ENCODE data around the gene LEKR1.
"Not testable (repeated sequence)": the region's sequence is repeated elsewhere in the genome, so short reads cannot be mapped to it uniquely, and the experiment has no call there.

The LEKR1 gene

DNA sequence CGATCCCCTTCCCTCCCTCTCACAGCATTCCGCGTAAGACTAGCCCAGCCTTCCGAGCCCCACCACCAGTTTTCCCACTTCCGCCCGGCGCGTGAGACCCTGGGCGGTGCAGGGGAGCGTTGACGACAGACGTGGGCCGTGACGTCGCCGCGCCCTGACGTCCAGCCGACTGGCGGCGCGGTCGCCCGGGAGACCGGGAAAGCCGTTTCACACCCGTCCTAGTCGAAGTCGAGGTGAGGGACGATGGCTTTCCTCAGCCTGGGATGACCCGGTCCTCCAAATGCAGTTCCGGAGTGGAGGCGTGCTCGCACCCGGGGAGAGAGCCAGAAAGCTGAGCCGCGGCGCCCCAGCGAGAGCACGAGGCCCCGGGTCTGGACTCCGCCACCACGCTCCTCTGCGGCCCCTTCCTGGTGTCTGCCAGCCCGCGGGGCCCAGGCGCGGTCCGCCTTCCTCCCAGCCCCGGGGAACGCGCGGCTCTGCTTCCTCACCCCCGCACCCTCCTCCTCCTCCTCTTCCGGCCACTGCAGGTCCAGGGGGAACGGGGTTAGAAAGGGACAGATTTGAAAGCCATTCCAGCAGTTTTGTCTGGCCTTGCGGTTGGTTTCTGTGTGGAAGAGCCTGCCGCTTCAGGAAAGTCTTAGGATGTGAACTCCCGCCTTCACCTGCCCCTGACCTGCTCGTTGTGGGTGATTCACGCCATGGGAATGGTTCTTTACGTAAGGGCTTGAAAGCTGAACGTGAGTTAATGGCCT lies at the start of gene LEKR1:
Gene LEKR1 (plus strand): TSS at position 210 of the 752 bp plus-strand sequence. CDS start 2,977 bp downstream, outside the sequence.
- peak; percentile 83 for DNase-seq

DNA sequence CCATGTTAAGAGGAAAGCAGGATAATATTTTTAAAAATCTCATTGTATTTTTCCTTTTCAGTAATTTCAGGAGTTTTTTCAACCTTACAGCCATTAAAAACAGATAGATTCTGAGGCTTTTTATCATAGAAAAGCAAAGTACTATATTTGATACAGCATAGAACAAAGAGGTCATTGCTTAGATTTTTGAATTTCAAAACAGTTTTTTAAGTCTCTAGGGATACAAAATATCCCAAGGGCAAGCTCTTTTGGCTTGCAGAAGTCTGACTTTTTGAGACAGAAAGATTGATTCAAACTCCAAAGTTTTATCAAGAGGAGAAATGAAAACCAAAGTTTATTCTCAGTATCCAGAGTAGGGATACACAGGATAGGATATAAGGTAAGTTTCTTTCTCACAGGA lies 49.3 kb upstream of the LEKR1 start:
- no peak for DNase-seq

DNA sequence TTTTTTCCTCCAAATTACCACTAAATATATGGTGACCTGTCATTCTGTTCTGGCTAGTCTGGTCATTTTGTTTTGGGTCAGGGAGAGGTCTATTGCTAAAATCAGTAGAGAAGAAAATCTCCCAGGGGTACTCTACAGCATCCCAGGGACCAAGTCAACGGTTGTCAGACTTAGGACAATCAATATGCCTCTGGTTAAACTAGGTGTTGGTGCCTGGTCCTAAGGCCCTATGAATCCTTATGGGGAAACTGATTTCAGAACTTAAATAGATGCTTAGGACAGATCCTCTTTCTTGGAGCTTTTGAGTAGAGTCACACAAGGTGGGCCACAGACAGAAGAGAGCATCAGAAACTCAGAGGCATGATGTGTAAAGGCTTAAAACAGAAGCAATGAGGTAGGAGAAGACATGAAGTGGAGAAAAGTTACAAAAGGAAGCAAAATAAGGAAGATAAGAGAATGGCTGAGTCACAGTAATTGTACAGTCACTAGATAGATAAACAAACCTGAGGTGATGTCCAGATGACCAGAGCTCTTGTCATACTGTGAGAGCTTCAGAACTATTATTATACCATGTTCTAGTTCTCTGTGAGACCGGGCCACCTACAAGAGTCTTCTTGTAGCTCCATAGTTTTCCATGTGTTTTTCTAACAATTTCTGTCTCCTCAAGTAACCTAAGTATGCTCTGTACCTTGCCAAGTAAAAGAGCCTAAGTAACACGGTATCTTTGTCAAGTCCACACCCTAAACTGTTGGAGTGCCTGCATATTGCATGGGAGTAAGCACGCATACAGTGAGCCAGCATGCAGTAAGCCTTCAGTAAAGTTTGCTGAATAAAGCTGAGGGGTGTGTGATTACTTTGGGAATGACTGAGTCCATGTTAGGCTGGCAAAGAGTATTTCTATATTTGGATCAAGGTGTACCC lies 44.6 kb upstream of the LEKR1 start:
- no peak for DNase-seq

DNA sequence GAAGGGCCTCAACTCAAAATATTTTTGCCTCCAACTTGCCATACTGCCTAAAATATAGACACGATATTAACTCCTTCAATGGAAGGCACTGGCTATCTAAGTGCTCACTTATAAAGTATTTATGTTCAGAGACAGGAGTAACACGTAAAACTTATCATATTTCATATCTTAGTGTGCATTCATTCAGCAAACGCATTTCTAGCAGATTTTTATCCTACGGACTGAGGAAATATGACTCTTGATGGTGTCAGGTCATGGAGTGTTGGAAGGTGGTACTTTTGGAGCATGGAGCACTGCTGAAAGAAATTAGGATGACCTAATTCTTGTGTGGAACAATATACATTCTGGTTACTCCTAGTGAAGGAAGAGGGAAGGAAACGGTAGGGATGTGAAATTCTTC lies 43.8 kb upstream of the LEKR1 start:
- DNase-seq, result no peak

DNA sequence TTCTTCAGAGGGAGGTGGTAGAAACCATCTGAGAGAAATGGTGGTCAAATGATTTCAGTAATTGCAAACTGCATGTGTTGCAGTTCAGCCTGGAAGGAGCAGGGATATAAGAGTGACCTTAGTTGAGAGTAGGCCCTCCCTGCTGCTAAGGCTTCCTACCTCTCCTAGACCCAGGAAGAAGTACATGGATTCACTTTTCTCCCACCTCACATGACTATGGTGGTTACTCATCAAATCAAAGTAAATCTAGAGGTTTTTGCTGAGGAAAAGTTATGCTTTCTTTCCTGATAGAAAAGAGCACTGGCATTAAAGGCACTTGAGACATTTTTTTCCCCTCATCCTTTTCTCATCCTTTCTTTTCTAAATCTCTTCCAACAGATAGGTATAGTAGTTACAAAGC lies 43.2 kb upstream of the LEKR1 start:
- DNase-seq, result no peak

DNA sequence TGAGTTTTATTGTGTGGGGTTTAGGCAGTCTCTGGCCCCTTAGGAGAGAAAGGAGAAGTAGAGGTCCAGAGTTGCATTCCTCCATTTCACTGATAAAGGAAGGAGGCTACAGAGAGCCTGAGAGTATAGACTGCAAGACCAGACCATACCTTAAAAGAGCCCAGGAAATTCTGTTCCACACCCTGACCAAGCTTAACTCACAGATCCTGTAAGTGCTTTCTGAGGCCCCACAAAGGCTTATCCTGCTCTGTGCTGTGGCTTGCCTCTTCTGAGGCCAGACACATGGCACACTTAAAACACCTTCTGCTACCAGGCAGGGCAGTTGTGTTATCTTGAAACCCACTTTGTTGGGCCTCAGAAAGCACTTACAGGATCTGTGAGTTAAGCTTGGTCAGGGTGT lies 39.2 kb upstream of the LEKR1 start:
- no peak for DNase-seq

DNA sequence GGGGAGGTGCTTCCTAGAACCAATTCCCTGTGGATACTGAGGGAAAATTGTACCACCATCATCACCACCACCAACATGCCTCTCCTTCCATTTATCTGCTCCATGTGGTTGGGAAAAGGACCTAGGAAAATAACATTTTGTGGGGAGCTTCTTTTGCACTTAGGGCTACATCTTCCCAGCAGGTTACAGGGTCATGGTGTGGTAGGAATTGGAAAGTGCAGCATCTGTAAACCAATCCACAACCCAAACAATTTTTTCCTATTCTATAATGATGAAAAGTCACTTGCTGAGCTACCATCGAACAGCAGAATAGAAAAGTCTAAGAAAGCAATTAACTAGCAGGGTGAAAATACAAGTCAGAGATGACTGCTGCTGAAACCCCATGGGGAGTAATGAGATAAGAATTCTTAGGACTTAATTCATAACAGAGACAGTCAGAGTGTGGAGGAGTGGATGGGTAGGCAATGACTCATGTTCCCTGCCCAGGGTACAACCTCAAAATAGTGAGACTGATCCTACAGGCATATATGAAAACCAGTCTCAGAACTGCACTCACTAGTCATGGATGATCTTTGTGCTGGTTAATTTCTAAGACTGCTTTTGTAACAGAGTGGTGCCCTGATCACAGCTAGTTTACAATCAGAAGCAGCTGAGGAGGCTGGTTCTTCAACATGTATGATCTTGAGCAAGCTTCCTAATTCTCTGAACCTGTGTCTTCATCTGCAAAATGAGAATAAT lies 38.1 kb upstream of the LEKR1 start:
- no peak for DNase-seq

DNA sequence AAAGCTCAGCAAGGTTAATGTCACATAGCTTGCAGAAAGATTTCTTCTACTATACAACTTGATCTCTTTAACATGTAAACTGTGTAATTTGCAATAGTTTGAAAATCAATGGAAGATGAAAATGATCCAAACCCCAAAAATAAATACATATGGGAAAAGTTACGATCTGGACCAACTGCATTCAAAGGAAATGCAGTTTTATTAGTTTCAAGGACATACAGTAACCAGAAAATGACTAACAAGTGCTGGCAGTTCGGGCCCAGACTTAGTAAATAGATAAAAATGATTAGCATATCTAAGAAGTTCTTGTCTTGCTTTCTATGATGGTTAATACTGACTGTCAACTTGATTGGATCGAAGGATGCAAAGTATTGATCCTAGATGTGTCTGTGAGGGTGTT lies 37.3 kb upstream of the LEKR1 start:
- no peak for DNase-seq

DNA sequence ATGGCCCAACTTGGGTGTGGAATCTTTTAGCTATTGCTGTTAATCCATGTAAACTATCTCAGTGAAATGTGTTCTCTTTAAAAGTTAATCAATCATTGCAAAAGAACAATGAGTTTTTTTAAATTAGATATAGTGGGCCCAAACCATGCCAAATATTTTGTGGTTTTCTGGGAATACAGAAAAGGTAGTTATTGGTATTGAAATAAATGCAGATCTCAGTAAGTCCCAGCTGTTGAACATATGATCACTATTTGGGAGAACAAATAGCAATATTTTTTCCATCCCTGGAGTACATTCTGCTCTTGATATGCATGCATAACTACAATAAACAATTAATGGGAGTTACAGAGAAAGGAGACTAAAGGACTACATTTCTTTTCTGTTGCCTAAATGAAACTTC lies 36.0 kb upstream of the LEKR1 start:
- no peak for DNase-seq

DNA sequence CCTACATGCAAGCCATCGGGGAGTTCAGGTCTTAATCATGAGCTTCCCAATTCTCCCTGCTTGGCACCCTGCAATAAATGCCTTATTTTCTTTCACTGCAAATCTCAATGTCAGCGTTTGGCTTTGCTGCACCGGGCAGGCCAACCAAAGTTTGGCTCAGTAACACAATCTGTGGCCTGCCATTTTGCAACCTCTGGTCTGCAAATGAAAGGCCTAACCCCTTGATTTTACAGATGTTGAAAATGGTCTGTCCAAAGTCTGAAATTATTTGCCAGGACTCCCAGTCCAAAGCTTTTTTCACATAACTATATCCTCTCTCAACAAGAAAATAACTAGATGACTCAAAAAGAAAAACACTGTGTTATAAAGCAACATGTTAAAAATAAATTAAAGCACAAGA lies 34.0 kb upstream of the LEKR1 start:
- no peak for DNase-seq

DNA sequence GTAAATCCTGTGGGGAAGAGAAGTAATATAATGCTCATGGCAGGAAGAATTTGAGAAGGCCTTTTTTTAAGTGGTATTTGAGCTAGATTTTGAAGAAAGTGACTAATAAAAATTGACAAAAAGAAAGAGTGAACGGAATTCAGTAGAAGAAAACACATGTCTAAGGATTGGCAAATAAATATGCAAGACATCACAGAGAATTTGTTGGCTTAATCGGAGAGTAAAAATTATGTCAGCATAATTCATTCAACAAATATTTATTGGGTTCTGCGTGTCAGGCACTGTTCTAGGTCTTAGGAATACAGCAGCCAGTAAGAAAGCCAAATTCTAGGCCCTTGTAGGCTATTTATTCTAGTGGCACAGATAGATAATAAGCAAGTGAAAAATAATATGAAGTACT lies 33.6 kb upstream of the LEKR1 start:
- no peak for DNase-seq

DNA sequence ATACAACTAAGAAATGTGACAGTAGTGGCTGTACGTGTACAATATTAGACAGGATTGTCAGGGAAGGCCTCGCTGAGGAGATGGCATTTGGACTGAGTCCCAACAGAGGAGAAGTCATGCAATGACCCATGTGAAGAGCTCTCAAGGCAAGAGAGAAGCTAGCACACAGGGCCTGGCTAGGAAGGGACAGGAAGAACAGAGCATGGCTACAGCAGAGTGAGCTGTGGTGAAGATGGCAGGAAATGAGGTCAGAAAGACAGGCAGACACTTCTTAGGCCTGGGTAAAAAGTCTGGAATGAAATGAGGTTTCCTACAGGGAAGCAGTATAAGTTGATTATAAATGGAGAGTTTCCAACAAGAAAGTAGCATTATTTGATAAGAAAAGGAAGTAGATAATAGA lies 33.2 kb upstream of the LEKR1 start:
- DNase-seq, result no peak

DNA sequence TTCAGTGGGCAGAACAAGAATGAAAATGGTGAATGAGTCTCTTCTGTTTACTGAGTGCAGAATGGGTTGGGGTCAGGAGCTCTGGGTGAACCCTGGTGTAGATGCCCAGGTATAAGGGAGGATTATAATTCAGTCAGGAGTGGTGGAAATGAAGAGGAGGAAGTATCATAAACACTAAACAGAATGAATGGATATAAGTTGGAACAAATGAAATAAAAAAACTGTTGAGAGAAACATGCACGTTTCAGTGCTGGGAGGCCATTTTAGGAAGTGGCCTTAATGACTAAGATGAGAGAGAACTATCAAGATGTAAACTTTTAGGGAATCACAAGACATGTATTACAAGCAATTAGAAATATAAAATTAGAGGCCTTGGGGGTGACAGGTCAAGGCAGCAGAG lies 32.8 kb upstream of the LEKR1 start:
- DNase-seq, result no peak

DNA sequence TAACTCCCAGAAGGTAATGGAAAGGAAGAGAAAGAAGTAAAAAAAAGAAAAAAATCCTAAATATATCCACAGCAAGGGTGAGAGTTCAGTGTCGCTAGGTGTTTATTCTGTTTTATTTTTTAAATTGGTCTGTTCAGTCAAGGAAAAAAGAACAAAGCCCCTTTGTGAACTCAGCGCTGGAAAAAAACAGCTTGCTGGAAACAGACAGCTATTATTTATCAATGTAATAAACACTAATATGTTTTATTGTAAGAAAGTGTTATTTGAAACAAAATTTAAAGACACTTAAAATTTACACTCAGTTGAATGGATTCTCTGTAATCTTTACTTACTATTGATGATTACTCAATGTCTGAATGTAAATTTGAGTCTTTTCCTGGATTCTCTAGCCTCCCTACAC lies 32.3 kb upstream of the LEKR1 start:
- DNase-seq, result no peak

DNA sequence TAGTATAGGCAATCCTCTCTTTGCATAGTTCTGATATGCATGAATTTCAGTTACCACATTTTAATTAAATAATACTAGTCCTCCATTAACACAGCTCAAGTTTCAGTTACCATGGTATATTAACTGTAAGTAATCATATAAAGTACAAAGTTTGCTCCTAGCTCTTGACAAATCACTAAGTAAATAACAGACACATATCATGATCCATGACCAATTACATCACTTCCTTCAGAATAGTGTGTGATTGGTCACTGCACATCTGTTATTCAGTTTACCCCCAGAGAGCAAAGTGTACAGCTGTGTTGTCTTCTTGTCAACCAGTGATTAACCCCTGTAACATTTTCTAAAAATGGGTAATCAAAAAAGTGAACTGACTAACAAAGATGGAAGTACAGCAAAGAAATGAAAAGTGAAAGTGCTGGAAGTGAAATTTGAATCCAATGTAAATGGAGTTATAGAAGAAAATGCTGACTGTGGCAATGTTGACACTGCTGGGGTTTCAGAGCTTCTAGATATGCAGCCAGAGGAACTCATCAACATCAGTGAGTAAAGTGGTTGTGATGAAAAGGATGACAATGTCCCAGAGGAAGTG lies 30.2 kb upstream of the LEKR1 start:
- DNase-seq, result no peak

DNA sequence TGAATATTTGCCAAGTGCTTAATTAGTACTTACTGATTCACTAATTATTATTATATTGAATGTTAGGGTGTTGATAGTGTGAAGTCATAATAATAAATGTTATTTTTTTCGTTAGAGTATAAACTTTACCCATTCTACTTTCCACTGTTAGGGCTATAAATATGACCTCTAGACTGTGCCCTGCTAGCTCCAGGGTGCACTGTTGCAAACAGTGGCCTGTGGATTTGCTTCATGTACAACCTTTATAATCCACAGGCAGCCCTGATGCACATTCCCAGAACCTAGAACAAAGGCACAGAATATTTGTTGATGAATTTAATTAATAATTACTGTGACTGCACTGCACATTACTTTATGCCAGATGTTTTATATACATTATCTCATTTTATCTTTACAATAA lies 28.8 kb upstream of the LEKR1 start:
- DNase-seq, result no peak

DNA sequence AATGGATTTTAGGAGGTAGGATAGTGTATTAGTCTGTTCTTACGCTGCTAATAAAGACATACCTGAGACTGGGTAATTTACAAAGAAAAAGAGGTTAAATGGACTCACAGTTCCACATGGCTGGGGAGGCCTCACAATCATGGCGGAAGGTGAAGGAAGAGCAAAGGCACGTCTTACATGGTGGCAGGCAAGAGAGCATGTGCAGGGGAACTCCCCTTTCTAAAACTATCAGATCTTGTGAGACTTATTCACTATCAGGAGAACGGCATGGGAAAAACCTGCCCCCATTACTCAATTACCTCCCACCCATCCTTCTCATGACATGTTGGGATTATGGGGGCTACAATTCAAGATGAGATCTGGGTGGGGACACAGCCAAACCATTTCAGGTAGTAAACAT lies 25.9 kb upstream of the LEKR1 start:
- DNase-seq, result not testable (repeated sequence)

DNA sequence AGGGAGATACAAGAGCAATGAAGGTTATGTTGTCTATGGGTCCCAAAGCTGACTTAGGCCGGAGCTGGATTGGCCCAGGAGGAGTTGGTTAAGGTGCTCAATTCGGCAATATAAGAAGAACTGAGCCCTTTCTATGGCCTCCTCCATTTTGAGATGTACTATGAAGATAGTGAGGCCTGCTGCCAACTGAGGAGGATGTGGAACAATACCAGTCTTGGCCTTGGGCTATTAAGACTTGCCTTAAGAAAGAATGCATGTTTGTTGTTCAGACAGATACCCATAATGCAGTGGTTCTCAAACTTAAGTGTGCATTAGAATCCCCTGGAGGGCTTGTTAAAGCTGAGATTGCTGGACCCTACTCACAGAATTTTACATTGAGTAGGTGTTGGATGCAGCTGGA lies 24.4 kb upstream of the LEKR1 start:
- DNase-seq, result no peak

DNA sequence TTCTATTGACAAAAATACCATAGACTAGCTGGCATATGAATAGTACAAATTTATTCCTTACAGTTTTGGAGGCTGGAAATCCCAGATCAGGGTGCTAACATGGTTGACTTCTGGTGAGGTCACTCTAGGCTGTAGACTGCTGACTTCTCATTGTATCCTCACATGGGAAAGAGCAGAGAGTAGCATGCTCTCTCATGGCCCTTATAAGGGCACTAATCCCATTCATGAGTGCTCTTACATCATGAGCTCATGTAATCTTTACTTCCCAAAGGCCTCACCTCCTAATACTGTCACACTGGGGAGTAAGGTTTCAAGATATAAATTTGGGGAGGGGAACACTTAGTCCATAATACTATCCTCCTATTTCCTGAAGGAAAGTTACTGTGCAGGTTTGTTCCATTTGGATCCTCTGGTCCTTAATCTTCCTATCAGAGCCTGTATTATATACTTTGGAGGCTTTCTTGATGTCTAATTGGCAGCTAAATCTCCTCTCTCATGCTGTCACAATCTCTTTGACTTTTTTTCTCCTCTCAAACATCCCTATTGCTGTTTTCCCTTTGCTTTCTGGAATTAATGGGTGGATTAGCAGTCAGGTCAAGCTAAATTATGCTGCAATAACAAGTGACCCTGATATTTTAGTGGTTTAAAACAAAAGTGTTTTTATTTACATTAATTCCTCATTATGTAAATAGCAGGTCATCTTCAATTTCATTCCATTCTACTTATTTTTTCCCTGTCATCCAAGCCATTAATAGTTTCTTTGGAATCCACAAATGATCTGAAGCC lies 23.1 kb upstream of the LEKR1 start:
- DNase-seq, result no peak

DNA sequence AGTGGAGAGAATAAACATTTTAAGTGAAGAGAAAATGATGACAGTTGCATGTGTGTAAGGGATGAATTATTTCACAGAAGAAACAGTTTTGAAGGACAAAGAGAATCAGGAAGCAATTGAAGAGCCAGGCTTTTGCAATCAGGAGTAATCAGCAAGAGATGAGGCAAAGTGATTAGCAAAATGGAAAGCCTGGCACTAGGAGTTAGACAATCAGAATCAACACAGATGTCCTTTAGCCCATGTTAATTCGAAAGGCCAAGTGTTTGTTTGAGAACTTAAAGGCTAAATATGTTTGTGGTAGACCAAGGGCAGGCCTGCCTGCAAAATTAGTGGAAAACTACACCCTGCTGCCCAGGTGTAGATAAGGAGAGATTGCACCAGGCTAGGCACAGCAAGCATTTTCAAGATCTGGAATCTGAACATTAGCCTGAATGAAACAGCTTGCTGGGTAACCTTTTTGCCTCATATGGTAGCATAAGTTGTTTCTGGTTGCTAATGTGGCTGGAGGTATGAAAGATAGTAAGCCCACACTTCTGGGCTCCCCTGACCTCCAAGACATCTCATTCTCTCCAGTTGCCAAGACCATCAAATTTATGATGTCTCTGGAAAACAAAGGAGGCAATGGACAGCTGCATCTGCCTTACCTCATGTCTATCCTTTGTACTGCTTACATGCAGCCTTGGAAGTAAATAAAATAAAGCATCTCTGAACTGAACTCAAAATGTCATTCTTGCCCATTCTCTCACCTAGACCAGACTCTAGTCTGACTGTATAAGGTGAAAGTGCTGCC lies 22.0 kb upstream of the LEKR1 start:
- DNase-seq, result no peak

DNA sequence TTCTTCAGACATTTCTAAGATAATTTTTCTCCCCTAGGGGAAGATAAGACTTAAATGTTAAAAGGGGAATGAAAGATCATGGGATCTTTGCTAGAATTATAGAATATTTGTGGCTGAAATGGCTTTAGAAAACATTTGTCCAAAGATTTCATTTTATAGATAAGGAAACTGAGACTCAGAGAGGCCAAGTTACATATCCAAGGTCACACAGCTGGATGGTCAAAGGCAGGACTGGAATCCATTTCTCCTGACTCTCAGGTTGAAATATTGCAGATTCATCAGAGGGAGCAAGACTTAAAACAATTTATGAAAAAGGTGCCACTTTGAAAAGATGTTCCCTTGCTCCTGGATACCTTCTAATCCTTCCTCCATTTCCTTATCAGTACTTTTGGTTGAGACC lies 19.5 kb upstream of the LEKR1 start:
- no peak for DNase-seq

DNA sequence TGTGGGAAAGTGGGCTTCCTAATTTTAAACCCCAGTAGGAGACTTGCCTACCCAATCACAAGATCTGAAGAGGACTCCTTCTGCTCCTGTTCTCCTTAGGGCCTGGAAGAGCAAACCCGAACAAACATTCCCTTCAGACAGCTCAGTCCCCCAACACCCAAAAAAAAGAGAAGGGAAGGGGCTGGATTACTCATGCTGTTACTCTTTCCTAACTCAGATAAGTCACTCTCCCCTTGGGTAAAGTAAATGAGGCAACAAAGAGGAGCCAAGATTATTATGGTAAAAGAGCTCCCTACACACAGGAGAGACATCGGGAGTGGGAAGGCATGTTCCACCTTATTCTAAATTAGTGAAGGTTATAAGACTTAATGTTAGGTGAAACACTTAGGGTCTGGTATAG lies 18.1 kb upstream of the LEKR1 start:
- DNase-seq, result no peak
